T1000 (cell line): ENCODE results near the gene AVPI1.

ENCODE experiments used
- DNase-seq: peaks from one replicate; lab custom pipeline; 2025; ENCODE audit warnings: mixed read lengths; lab: John Stamatoyannopoulos, UW

The AVPI1 gene

GRCh38 chr10:97686962-97687784 is at the start of gene AVPI1:
TSS of gene AVPI1 (minus strand) at chr10:97687241. CDS start at chr10:97679905, 7,336 bp downstream.
- peak; percentile 99 for DNase-seq

GRCh38 chr10:97736403-97736901 is 49.4 kb upstream of the AVPI1 start:
- DNase-seq: no peak

- no peak for DNase-seq
These were observed 47.0 kb upstream of the AVPI1 start for GRCh38 chr10:97734021-97734420.

GRCh38 chr10:97733256-97733655 is 46.2 kb upstream of the AVPI1 start:
- no peak for DNase-seq

- DNase-seq: no peak
These were observed 45.0 kb upstream of the AVPI1 start for GRCh38 chr10:97732052-97732359.

- peak; percentile 70 for DNase-seq
These were observed 44.5 kb upstream of the AVPI1 start for GRCh38 chr10:97731346-97732051.

- no peak for DNase-seq
These were observed 42.0 kb upstream of the AVPI1 start for GRCh38 chr10:97729014-97729413.

- DNase-seq: peak; percentile 36
These were observed 39.7 kb upstream of the AVPI1 start for GRCh38 chr10:97726636-97727178.

- DNase-seq: no peak
These were observed 37.4 kb upstream of the AVPI1 start for GRCh38 chr10:97724341-97724941.

GRCh38 chr10:97723001-97723400 is 36.0 kb upstream of the AVPI1 start:
- DNase-seq: no peak

GRCh38 chr10:97721871-97722780 is 35.1 kb upstream of the AVPI1 start:
- DNase-seq: no peak

GRCh38 chr10:97719602-97720001 is 32.6 kb upstream of the AVPI1 start:
- DNase-seq: no peak

GRCh38 chr10:97718659-97719142 is 31.7 kb upstream of the AVPI1 start:
- no peak for DNase-seq

GRCh38 chr10:97718178-97718577 is 31.1 kb upstream of the AVPI1 start:
- DNase-seq: no peak

GRCh38 chr10:97717627-97718026 is 30.6 kb upstream of the AVPI1 start:
- DNase-seq: no peak

GRCh38 chr10:97715259-97715874 is 28.3 kb upstream of the AVPI1 start:
- no peak for DNase-seq

GRCh38 chr10:97714401-97715258 is 27.6 kb upstream of the AVPI1 start:
- peak; percentile 76 for DNase-seq

GRCh38 chr10:97713826-97714400 is 26.9 kb upstream of the AVPI1 start:
- peak; percentile 52 for DNase-seq

GRCh38 chr10:97713339-97713825 is 26.3 kb upstream of the AVPI1 start, which contains the start of gene MARVELD1:
TSS of gene MARVELD1 (plus strand) at chr10:97713730. CDS start at chr10:97713877, 147 bp downstream.
- DNase-seq: peak; percentile 48
